NT2/D1 (cell line): ENCODE data around the gene UIMC1.

Source experiments
- SUZ12 ChIP-seq: IDR thresholded peaks from 2 replicates; pipeline ENCODE4 v1.6.1; 2011; ENCODE audit not compliant: insufficient read length, insufficient read depth; ENCODE audit errors: extremely low read depth
- YY1 ChIP-seq: IDR thresholded peaks from 2 replicates; pipeline ENCODE4 v1.6.1; 2011; ENCODE audit not compliant: insufficient read length, insufficient read depth

DNA sequence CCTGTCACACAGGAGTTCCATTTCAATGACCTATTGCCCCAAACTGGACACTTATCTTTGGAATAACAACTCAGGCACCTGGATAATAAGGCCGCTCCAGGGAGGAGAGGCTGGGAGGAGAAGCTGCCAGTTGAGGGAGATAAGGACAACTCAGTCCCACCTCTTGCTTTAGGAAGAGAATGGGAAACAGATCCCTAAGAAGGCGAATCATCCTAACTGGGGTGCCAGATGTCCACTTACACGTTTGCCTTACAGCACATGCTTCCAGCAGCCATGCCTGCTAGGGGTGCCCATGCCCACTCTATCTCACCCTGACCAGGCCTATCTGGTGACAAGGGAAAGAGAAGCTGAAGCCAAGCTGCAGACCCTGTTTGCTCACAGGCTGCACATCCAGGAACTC lies 113.9 kb downstream of the UIMC1 start:
- TF ChIP-seq YY1 (no peak), SUZ12 (no peak)
